ENCODE measurements around the gene CHMP2B. TPM values are rescaled to one million over a fixed set of nuclear protein-coding genes. Genes with fewer than 3 reads are reported as not detected.

The CHMP2B gene
- total RNA-seq, 1 experiment from 2014 or later = 45.5 TPM

DNA sequence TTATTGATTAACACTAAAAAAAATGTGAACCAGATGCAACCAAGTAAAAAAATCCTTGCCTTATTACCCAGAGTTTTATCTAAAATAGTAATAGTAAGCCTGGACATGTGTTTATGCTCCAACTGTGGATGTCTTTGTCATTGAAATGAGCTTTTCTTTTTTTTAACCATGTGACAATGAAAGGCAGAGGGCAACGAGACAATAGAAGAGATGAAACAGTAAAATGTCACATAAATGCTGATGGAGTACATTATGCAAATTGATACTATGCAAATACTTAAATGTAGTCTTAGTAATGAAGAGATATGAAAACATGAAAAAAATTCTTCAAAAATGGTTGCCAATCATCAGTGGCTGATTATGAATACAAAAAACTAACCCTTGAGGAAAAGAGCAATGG is 20.5 kb upstream of the CHMP2B start:
- intact Hi-C loops (cut with micrococcal nuclease) = loop anchor here (1.0 kb wide), 2 partner anchors 21 to 124 kb away; partner anchors contain the start of gene CHMP2B
- BruUV-seq (replicated peaks) = no TSS peak
- Mint-ChIP-seq H3K4me3 (ENCODE audit: unreplicated experiment) (no peak overlapping the region), H3K36me3 (ENCODE audit: insufficient read depth, unreplicated experiment) (no peaks in the 10 kb centered on the region), H3K4me1 (ENCODE audit: insufficient read depth, unreplicated experiment) (peaks cover 11% of the 10 kb centered on the region), H3K27me3 (ENCODE audit: insufficient read depth, unreplicated experiment) (no peaks in the 10 kb centered on the region), H3K9me3 (ENCODE audit: unreplicated experiment) (no peaks in the 10 kb centered on the region), H3K27ac (ENCODE audit: low read depth, unreplicated experiment) (no peak overlapping the region)
- ChIA-PET CTCF (interaction anchor here (0.6 to 0.8 kb wide), 2 partner anchors 39 kb away, joined by 3 read pairs; no protein-coding TSS in a partner anchor), POLR2A (interaction anchor here (0.7 to 3.2 kb wide), 3 partner anchors 21 to 336 kb away, joined by 3 to 17 read pairs (median 4); partner anchors contain the start of gene CHMP2B)
- TF ChIP-seq, protein P1, sequence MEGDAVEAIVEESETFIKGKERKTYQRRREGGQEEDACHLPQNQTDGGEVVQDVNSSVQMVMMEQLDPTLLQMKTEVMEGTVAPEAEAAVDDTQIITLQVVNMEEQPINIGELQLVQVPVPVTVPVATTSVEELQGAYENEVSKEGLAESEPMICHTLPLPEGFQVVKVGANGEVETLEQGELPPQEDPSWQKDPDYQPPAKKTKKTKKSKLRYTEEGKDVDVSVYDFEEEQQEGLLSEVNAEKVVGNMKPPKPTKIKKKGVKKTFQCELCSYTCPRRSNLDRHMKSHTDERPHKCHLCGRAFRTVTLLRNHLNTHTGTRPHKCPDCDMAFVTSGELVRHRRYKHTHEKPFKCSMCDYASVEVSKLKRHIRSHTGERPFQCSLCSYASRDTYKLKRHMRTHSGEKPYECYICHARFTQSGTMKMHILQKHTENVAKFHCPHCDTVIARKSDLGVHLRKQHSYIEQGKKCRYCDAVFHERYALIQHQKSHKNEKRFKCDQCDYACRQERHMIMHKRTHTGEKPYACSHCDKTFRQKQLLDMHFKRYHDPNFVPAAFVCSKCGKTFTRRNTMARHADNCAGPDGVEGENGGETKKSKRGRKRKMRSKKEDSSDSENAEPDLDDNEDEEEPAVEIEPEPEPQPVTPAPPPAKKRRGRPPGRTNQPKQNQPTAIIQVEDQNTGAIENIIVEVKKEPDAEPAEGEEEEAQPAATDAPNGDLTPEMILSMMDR (IDR thresholded peaks at IDR 0.05; ENCODE audit: unreplicated experiment) = no peak
- no peak for DNase-seq (ENCODE audit: unreplicated experiment)

DNA sequence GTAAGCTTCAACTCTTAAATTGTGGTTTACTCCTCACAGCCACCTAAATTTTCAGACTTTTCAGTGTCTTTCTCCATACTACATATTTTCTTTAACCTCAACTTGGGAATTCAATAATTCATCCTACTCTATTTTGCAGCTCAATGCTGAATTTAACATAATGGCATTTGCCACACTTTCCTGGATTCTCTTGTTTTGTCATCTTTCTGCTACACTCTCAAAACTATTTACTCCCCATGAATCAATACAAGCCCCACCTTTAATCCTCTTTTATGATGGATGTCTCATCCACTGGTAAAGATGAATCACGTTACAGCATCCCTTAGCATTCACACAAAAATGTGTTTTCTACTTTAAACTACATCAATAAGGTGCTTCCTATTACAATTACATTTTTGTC is 19.6 kb upstream of the CHMP2B start:
- TF ChIP-seq, protein P1 (IDR thresholded peaks at IDR 0.05; ENCODE audit: unreplicated experiment) = no peak
- intact Hi-C loops (cut with micrococcal nuclease) = no loop called here
- CTCF ChIA-PET = interaction anchor here (0.8 kb wide), 1 partner anchor 40 kb away, joined by 3 read pairs; no protein-coding TSS in a partner anchor
- Mint-ChIP-seq H3K4me3 (ENCODE audit: unreplicated experiment) (no peak overlapping the region), H3K4me1 (ENCODE audit: insufficient read depth, unreplicated experiment) (peaks cover 11% of the 10 kb centered on the region), H3K27ac (ENCODE audit: low read depth, unreplicated experiment) (no peak overlapping the region), H3K36me3 (ENCODE audit: insufficient read depth, unreplicated experiment) (no peaks in the 10 kb centered on the region), H3K9me3 (ENCODE audit: unreplicated experiment) (no peaks in the 10 kb centered on the region), H3K27me3 (ENCODE audit: insufficient read depth, unreplicated experiment) (no peaks in the 10 kb centered on the region)
- peak; percentile 23 for DNase-seq (ENCODE audit: unreplicated experiment)
- POLR2A ChIA-PET = interaction anchor here (1.2 to 3.2 kb wide), 2 partner anchors 20 to 26 kb away, joined by 4 to 17 read pairs; partner anchors contain the start of gene CHMP2B
- BruUV-seq (replicated peaks) = no TSS peak

DNA sequence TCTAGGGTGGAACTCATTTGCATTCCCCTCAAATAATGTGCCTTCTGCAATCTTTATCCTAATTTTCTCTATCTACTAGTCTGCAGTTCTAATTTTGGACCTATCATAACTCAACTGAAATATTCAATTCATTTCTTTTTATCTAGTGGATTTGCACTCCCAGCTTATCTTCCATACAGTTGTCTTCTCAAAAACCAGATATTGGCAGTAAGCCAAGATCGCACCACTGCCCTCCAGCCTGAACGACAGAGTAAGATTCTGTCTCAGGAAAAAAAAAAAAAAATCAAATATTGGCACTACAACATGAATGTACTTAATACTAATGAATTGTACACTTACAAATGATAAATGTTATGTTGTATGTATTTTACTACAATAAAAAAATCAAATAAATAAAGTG is 18.0 kb upstream of the CHMP2B start:
- ChIA-PET POLR2A (interaction anchor here (5.5 kb wide), 1 partner anchor 15 kb away, joined by 49 read pairs; the partner anchor contains the start of gene CHMP2B), CTCF (interaction anchor here (0.6 to 1.7 kb wide), 2 partner anchors 37 to 52 kb away, joined by 3 read pairs; no protein-coding TSS in a partner anchor)
- TF ChIP-seq, protein P1 (IDR thresholded peaks at IDR 0.05; ENCODE audit: unreplicated experiment) = no peak
- H3K27me3 Mint-ChIP-seq (ENCODE audit: insufficient read depth, unreplicated experiment) = no peaks in the 10 kb centered on the region
- BruUV-seq (replicated peaks) = no TSS peak
- intact Hi-C loops (cut with micrococcal nuclease) = no loop called here
- H3K27ac Mint-ChIP-seq (ENCODE audit: low read depth, unreplicated experiment) = no peak overlapping the region
- no peaks in the 10 kb centered on the region for H3K36me3 Mint-ChIP-seq (ENCODE audit: insufficient read depth, unreplicated experiment)
- H3K4me1 Mint-ChIP-seq (ENCODE audit: insufficient read depth, unreplicated experiment) = peaks cover 11% of the 10 kb centered on the region
- H3K9me3 Mint-ChIP-seq (ENCODE audit: unreplicated experiment) = no peaks in the 10 kb centered on the region
- no peak for DNase-seq (ENCODE audit: unreplicated experiment)
- H3K4me3 Mint-ChIP-seq (ENCODE audit: unreplicated experiment) = no peak overlapping the region

DNA sequence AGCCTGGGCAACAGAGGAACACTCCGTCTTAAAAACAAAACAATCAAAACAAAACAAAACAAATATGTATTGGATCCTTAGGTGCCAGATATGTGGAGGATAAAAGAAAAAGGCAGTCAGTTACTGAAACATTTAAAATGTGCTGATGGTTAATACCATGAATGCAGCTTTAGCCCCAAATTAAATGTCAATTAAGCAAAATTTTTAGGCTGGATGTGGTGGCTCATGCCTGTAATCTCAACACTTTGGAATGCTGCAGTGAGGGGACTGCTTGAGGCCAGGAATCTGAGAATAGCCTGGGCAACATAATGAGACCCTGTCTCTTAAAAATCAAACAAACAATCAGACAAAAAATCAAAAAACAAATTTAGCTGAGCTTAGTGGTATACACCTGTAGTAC is 8.5 kb upstream of the CHMP2B start:
- intact Hi-C loops (cut with micrococcal nuclease) = no loop called here
- no peak for DNase-seq (ENCODE audit: unreplicated experiment)
- Mint-ChIP-seq H3K36me3 (ENCODE audit: insufficient read depth, unreplicated experiment) (no peaks in the 10 kb centered on the region), H3K4me3 (ENCODE audit: unreplicated experiment) (no peak overlapping the region), H3K27me3 (ENCODE audit: insufficient read depth, unreplicated experiment) (no peaks in the 10 kb centered on the region), H3K4me1 (ENCODE audit: insufficient read depth, unreplicated experiment) (no peaks in the 10 kb centered on the region), H3K9me3 (ENCODE audit: unreplicated experiment) (peaks cover 7% of the 10 kb centered on the region), H3K27ac (ENCODE audit: low read depth, unreplicated experiment) (no peak overlapping the region)
- POLR2A ChIA-PET = no interaction called here
- CTCF ChIA-PET = no interaction called here
- no TSS peak for BruUV-seq (replicated peaks)
- TF ChIP-seq, protein P1 (IDR thresholded peaks at IDR 0.05; ENCODE audit: unreplicated experiment) = no peak
